Activated naive CD4-positive, alpha-beta T cell treated with anti-CD3 and anti-CD28 coated beads, Interleukin-2, amount 50 U/mL, for 72 hours (primary cell): ENCODE data around the gene AMBP. TPM values are rescaled to one million over a fixed set of nuclear protein-coding genes. Genes with fewer than 3 reads are reported as not detected.
A peak's percentile ranks its signal among the peaks of the same experiment; 100 is the strongest.

Experiments used
- ATAC-seq, 2 donors: fragments of 150-1000 bp; cut with Tn5 transposase; 2 replicates each; pipeline ENCODE4 v1.10.0; 2021; ENCODE audit warnings: mild to moderate bottlenecking in 2 of 2, moderate library complexity in 2 of 2
- DNase-seq, 2 donors: peaks; one replicate each; pipeline ENCODE4 v3.0.0; 2021 to 2022; ENCODE audit warnings: low spot score in 2 of 2
- H3K27ac Mint-ChIP-seq, 2 donors: one replicate each; pipeline ENCODE4 v1.8.0; 2022; ENCODE audit warnings: mild to moderate bottlenecking in 2 of 2, mixed read lengths in 2 of 2
- H3K36me3 Mint-ChIP-seq, 2 donors: one replicate each; pipeline ENCODE4 v1.8.0; 2022; ENCODE audit warnings: mixed read lengths in 2 of 2
- H3K9me3 Mint-ChIP-seq, 2 donors: one replicate each; pipeline ENCODE4 v1.8.0; 2022; ENCODE audit warnings: mixed read lengths in 2 of 2
- total RNA-seq, 2 donors: library from RNA; stranded (reverse); gene quantifications; one replicate each; pipeline ENCODE4 v1.2.3, GENCODE V29; 2022

AMBP gene
- total RNA-seq, 2 donors from 2014 or later, result not detected

DNA sequence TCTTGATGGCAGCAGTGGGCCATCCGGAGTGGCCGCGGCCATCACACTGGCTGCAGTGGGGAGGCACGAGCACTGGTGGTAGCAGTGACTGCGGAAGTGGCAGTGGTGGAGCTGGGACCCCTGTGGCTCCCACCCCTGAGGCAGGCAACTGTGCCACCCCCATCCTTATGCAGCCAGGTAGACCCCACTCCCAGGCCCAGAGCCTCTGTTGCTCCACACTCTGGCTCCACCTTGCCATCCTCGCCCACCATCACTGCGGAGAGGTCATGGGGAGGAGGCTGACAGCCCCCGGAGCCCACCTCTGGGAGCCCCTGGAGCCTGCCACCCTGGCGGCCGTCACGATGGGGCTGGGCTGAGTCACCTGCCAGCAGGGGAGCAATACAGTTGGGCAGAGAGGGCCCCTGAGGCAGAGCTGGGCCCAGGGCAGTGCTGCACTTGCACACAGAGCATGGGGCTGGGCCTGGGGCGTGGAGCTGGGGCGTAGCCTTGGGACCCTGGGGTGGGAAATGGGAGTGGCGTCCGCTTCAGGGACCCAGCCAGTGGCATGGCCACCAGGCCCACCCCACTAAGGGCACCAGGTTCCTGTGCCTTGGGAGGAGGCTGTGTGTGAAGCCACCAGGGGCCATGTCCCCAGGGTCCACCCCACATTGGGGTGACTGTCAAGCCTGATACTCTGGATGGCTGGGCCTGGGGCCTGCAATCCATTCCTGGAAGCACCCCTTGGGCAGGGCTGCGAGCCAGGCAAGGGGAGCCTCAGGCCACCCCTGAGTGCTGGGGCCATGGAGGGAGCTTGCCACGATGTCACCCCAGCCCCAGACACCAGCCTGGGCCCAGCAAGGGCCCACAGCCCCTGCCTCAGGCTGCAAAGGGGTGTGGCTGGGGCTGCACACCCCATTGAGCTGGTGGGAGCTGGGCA lies 7.7 kb downstream of the AMBP start:
- DNase-seq (no peak), ATAC-seq (no peak)
- Mint-ChIP-seq H3K36me3 (no peaks in the 10 kb centered on the region), H3K27ac (no peak overlapping the region), H3K9me3 (no peaks in the 10 kb centered on the region)

GRCh38 chr9:114069476-114070187 lies 8.5 kb downstream of the AMBP start:
- no peaks in the 10 kb centered on the region for H3K36me3 Mint-ChIP-seq
- DNase-seq (no peak), ATAC-seq (no peak)
- H3K27ac Mint-ChIP-seq, result no peak overlapping the region
- H3K9me3 Mint-ChIP-seq, result no peaks in the 10 kb centered on the region

GRCh38 chr9:114065304-114065703 lies 12.8 kb downstream of the AMBP start:
- H3K27ac Mint-ChIP-seq, result no peak overlapping the region
- no peaks in the 10 kb centered on the region for H3K9me3 Mint-ChIP-seq
- ATAC-seq (no peak), DNase-seq (no peak)
- no peaks in the 10 kb centered on the region for H3K36me3 Mint-ChIP-seq

DNA sequence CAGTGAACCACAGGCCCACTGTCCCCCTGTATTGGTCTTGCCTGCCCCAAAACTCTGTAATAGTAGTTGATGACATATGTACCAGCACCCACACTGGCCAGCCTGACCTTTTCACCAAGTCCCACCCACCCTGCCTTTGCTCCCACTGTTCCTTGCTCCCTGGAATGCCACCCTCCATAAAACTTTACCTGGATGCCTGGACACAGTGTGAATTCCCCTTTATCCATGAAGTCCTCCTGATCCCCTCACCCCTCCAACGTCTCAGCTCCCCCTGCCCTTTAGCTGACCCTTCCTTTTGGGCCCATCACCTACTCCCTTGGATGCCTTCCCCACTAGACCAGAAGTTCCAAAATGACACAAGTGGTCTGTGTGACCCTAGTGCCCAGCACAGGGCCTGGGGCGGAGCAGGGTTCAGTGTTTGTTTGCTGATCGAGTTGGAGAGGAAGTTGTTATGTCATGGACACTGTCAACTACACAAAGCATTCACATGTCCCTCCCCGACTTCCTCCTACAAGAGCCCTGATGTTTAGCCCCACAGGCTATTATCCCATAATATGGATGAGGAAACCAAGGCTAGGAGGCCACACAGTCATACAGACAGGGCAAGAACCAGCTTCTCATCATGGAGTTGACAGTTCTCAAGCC lies 16.1 kb downstream of the AMBP start:
- H3K36me3 Mint-ChIP-seq, result no peaks in the 10 kb centered on the region
- DNase-seq, result no peak
- no peak for ATAC-seq
- H3K27ac Mint-ChIP-seq, result peak overlapping the region in 1 of 2 donors; percentile 47
- no peaks in the 10 kb centered on the region for H3K9me3 Mint-ChIP-seq

GRCh38 chr9:114061292-114061691 lies 16.8 kb downstream of the AMBP start:
- H3K36me3 Mint-ChIP-seq, result no peaks in the 10 kb centered on the region
- DNase-seq, result no peak
- no peak overlapping the region for H3K27ac Mint-ChIP-seq
- ATAC-seq, result no peak
- H3K9me3 Mint-ChIP-seq, result no peaks in the 10 kb centered on the region

DNA sequence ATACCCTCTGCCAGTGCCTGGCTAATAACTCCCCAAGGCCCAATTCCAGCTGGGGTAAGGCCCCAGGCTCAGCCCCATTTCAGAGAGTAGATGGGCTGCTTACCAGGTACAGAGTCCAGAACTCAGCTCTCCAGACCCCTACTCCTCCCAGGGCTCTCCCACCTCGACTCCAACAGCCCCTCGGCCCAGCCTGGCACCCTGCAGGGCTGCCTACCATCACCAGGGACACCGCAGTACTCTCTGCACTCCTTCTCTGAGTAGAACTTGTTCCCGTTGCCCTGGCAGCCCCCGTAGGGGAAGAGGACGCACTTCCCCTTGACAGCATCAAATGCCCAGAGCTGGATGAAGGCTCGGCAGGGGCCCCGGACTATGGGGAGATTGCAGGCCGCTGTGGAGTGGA lies 17.4 kb downstream of the AMBP start:
- H3K27ac Mint-ChIP-seq, result no peak overlapping the region
- ATAC-seq, result no peak
- H3K9me3 Mint-ChIP-seq, result no peaks in the 10 kb centered on the region
- no peak for DNase-seq
- H3K36me3 Mint-ChIP-seq, result no peaks in the 10 kb centered on the region

GRCh38 chr9:114060070-114060469 lies 18.0 kb downstream of the AMBP start:
- ATAC-seq (no peak), DNase-seq (no peak)
- no peaks in the 10 kb centered on the region for H3K36me3 Mint-ChIP-seq
- H3K9me3 Mint-ChIP-seq, result no peaks in the 10 kb centered on the region
- H3K27ac Mint-ChIP-seq, result no peak overlapping the region

GRCh38 chr9:114059047-114059803 lies 18.9 kb downstream of the AMBP start:
- Mint-ChIP-seq H3K9me3 (no peaks in the 10 kb centered on the region), H3K36me3 (no peaks in the 10 kb centered on the region)
- no peak for ATAC-seq

DNA sequence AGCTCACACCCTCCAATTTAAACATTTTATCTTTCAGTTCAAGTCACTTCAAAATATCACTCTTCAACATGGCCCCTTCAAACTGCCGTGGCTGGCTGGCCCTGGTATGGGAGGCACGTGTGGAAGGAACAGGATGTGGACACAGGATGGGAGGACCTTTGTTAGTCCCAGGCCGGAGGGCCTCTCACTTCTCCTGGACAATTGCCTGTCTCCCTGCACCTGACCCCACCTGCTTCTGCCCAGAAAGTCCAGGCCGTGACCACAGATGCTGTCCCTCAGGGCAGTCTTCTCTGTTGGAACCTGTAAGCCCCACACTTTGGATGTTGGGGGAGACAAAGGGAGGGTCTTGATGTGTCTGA lies 19.4 kb downstream of the AMBP start:
- Mint-ChIP-seq H3K27ac (no peak overlapping the region), H3K9me3 (no peaks in the 10 kb centered on the region), H3K36me3 (no peaks in the 10 kb centered on the region)
- ATAC-seq (no peak), DNase-seq (no peak)

More at GRCh38 chr9:114059047-114059803, 18.9 kb downstream of the AMBP start:
- no peak overlapping the region for H3K27ac Mint-ChIP-seq
- DNase-seq, result no peak

GRCh38 chr9:114057161-114057885 lies 20.8 kb downstream of the AMBP start:
- no peaks in the 10 kb centered on the region for H3K36me3 Mint-ChIP-seq
- DNase-seq, result no peak
- no peaks in the 10 kb centered on the region for H3K9me3 Mint-ChIP-seq
- H3K27ac Mint-ChIP-seq, result no peak overlapping the region
- no peak for ATAC-seq

GRCh38 chr9:114056527-114056926 lies 21.6 kb downstream of the AMBP start:
- H3K27ac Mint-ChIP-seq, result no peak overlapping the region
- no peaks in the 10 kb centered on the region for H3K9me3 Mint-ChIP-seq
- no peak for ATAC-seq
- DNase-seq, result no peak
- H3K36me3 Mint-ChIP-seq, result no peaks in the 10 kb centered on the region

DNA sequence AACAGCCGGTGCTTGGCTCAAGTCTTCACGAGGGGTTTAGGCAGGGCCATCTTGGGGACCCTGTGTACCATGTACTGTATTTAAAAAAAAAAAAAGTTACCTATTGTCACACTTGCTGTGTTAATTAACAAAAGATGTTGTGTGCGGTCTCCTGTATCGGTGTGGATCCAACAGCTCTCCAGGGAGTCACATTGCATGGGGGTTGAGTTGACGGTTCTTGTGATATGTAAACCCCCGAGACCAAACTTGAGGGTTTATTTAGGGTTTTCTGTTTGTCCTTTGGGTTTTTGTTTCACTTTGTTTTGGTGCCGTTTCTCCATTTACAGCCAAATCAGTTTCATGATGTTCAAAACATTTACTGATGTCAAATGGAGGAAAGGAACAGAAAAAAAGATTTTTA lies 22.2 kb downstream of the AMBP start:
- DNase-seq (no peak), ATAC-seq (no peak)
- Mint-ChIP-seq H3K27ac (no peak overlapping the region), H3K9me3 (no peaks in the 10 kb centered on the region), H3K36me3 (no peaks in the 10 kb centered on the region)

GRCh38 chr9:114055061-114055460 lies 23.0 kb downstream of the AMBP start:
- H3K36me3 Mint-ChIP-seq, result no peaks in the 10 kb centered on the region
- DNase-seq (peak in 1 of 2 donors; percentile 28), ATAC-seq (no peak)
- no peaks in the 10 kb centered on the region for H3K9me3 Mint-ChIP-seq
- no peak overlapping the region for H3K27ac Mint-ChIP-seq

DNA sequence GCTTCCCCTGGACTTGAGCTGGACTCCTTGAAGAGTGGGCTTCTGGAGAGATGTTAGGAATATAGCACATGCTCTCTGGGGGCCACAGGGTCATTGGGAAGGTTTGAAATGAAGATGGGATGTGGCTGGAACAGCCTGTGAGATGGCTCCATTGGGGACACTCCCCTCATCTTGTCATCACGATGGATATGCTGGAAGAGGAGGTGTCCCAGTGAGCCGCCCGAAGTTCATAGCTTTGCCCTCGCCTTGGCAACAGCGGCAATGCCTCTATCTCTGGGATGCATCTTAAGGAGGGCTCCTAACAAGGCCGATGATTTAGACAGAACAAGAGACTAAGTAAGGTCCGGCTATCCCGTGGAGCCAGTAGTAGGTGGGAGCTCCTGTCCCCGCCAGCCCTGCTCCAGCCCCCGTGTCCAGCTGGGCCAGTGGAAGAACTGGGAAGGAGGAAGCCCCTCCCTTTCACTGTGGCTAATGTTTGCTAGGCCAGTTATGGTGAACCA lies 23.9 kb downstream of the AMBP start:
- no peaks in the 10 kb centered on the region for H3K36me3 Mint-ChIP-seq
- H3K27ac Mint-ChIP-seq, result no peak overlapping the region
- H3K9me3 Mint-ChIP-seq, result no peaks in the 10 kb centered on the region
- DNase-seq (peak in 1 of 2 donors; percentile 50), ATAC-seq (no peak)

DNA sequence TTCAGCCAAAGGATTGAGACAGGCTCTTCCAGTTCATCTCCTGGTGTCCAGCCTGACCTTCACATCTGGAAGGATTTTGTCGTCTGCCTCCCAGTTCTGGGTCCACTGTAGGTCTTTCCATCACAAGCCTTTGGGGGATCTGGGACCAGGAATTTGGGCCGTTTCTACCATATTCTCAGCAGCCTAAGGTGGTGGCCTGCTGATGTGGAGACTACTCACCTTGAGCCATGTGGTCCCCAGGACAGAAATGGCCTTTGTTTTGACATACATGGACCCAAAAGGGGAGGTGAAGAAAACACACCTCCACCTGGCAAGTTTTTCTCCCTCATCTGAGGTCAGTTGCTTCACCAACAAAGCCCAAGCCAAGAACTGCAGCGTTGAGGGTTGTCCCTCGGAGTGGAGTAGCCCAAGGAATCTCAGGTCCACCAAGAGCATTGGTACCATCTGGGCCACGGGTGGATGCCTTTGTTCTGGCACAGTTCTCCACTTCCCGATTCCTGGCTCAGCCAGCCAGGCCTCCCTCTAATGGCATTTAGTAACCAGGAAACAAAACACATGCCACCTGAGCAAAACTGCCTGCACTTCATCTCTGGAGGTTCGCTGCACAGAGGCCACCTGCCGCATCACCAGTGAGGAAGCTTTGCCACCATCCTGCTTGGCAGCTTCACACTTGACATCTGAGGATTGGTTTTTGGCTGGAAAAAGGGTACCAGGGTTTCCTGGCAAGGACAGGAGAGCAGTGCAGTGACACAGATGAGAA lies 24.7 kb downstream of the AMBP start:
- DNase-seq, result no peak
- ATAC-seq, result no peak
- Mint-ChIP-seq H3K27ac (no peak overlapping the region), H3K36me3 (no peaks in the 10 kb centered on the region), H3K9me3 (no peaks in the 10 kb centered on the region)
